BJ (cell line): Measurements from ENCODE around the gene OPRL1. TPM values are rescaled to one million over a fixed set of nuclear protein-coding genes. Genes with fewer than 3 reads are reported as not detected.

Source experiments
- CTCF ChIA-PET: fragments of 350-600 bp; formaldehyde crosslinking; extraction: SDS; loops from one replicate; lab custom pipeline; 2021; ENCODE audit warnings: antibody characterized with exemption, inconsistent platforms; lab: Yijun Ruan, JAX
- POLR2A ChIA-PET: fragments of 300-600 bp; sonication (Branson Sonifier 250); formaldehyde crosslinking; extraction: SDS; loops from one replicate; lab custom pipeline; 2021; ENCODE audit warnings: antibody characterized with exemption; lab: Charles Lee
- DNase-seq: peaks from one replicate; pipeline ENCODE4 v3.0.0-alpha.2; 2011; ENCODE audit warnings: low read depth
- H3K27me3 ChIP-seq: 2 replicates; pipeline ENCODE4 v1.6.0; 2011; ENCODE audit warnings: low read length; ENCODE audit not compliant: control insufficient read depth, insufficient read depth
- H3K36me3 ChIP-seq: 2 replicates; pipeline ENCODE4 v1.5.1; 2011; ENCODE audit warnings: low read length; ENCODE audit not compliant: control insufficient read depth, insufficient read depth
- H3K4me3 ChIP-seq: 2 replicates; pipeline ENCODE4 v1.5.1; 2011; ENCODE audit warnings: low read depth, mild to moderate bottlenecking, control low read depth, low read length
- polyA plus RNA-seq: library from polyadenylated mRNA; depleted of rRNA; stranded (reverse); fragments of >200 nt; gene quantifications from 2 replicates; pipeline ENCODE4 v1.2.3, GENCODE V29; 2011
- TF ChIP-seq, protein P1 (sequence below): IDR thresholded peaks from 2 replicates; pipeline ENCODE4 v1.5.1; 2011; ENCODE audit warnings: low read depth, mild to moderate bottlenecking, control low read depth, inconsistent platforms, low read length, moderate library complexity; ENCODE audit not compliant: insufficient read depth

The OPRL1 gene
- polyA plus RNA-seq, 1 experiment = 0.97 TPM

DNA sequence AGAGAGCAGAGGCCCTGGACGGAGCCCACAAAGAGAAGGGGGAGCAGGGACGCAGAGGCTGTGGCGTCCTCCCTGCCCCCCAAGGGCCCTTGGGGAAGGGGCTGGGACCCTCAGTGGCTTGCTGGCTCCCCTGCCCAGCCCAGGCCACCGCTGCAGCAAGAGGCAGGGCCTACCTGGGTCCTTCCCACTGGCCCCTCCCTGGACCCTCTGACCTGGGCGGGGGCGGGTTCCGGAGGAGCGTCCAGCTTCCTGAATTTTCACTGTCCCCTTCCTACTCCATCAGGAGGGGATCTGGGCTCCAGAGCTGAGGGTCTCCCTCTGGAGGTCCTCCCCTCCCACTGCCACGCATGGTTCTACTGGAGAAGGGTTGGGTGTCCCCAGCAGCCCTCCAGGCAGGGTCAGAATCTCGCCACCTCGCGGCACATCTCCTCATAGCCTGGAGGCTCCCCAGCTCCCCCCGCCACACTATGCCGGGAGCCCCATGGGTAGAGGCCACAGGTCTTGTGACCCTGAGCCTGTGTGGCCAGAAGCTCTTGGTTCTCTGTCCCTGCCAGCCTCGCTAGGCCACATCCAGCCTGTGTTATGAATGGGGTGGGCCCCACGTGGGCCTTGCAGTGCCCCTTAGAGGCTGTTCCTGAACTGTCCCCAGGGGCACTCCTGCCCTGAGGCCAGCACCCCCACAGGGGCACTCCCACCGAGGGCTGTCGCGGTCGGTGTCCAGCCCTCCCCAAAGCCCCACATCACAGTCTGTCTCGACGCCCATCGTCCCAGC, 29.4 kb upstream of the OPRL1 start:
- CTCF ChIA-PET = interaction anchor here (0.6 to 1.8 kb wide), 4 partner anchors 9 to 512 kb away, joined by 3 to 4 read pairs (median 4); partner anchors contain the start of gene LKAAEAR1

DNA sequence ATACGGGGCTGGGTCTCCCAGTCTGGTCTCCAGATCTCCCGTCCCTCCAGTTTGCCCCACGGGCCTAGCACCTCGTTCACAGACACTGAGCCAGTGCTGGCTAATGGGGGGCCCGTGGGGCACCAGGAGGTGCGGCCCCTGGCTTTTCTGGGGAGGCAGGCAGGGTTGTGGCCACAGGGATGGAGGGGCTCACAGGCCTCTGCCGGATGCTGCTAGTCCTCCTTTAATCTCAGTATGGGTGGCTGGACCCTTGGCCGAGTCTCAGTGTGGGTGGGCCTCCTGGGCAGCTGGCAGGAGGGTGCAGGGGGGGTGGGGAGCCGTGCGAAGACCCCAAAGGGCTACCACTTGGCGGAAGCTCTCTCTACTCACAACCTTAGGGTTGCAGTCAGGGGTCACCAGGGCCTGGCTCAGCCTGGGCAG, 28.8 kb upstream of the OPRL1 start:
- TF ChIP-seq, protein P1, sequence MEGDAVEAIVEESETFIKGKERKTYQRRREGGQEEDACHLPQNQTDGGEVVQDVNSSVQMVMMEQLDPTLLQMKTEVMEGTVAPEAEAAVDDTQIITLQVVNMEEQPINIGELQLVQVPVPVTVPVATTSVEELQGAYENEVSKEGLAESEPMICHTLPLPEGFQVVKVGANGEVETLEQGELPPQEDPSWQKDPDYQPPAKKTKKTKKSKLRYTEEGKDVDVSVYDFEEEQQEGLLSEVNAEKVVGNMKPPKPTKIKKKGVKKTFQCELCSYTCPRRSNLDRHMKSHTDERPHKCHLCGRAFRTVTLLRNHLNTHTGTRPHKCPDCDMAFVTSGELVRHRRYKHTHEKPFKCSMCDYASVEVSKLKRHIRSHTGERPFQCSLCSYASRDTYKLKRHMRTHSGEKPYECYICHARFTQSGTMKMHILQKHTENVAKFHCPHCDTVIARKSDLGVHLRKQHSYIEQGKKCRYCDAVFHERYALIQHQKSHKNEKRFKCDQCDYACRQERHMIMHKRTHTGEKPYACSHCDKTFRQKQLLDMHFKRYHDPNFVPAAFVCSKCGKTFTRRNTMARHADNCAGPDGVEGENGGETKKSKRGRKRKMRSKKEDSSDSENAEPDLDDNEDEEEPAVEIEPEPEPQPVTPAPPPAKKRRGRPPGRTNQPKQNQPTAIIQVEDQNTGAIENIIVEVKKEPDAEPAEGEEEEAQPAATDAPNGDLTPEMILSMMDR = no peak
- H3K27me3 ChIP-seq = peaks cover 26% of the 10 kb centered on the region
- POLR2A ChIA-PET = no interaction called here
- DNase-seq = no peak
- CTCF ChIA-PET = interaction anchor here (1.2 to 1.8 kb wide), 2 partner anchors 9 to 33 kb away, joined by 3 to 4 read pairs; partner anchors contain the start of gene LKAAEAR1
- no peaks in the 10 kb centered on the region for H3K36me3 ChIP-seq
- no peak overlapping the region for H3K4me3 ChIP-seq

More for the DNA sequence above, 29.4 kb upstream of the OPRL1 start:
- no peak overlapping the region for H3K4me3 ChIP-seq
- POLR2A ChIA-PET = no interaction called here
- DNase-seq = no peak
- H3K27me3 ChIP-seq = peaks cover 31% of the 10 kb centered on the region
- TF ChIP-seq, protein P1 = no peak
- H3K36me3 ChIP-seq = no peaks in the 10 kb centered on the region

DNA sequence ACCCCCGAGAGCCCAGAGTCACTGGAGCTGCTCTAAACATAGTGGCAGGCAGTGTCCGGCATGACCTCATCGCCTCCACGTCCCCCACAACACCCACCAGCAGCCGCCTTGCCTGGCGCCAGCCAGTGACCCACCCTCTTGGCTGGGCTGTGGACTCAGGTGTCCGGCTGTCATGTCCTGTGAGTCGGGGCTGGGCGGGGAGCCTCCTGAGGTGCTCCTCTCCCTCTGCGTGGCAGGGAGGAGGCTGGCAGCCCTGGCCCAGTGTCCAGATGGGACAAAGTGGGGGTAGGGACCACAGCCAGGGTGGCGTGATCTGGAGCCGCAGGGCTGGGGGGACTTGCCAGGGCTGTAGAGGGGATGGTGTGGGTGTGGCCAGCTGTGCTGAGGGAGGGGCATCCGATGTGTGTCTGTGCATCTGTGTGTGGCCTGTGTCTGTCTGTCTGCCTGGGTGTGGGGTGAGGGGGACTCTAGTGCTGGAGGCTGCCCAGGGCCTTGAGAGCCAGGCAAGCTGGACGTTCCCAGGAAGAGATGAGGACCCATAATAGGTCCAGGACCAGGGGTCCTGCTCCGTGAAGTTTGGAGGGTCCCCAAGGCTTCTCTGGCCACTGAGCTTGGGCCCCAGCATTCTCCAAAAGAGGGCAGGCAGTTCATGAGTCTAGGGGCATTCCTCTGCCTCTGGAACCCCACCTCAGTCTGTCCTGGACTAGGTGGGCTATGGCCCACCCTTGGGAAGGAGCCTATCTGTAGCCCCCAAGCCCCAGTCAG, 28.1 kb upstream of the OPRL1 start:
- TF ChIP-seq, protein P1 = no peak
- Histone ChIP-seq H3K27me3 (peaks cover 23% of the 10 kb centered on the region), H3K36me3 (no peaks in the 10 kb centered on the region), H3K4me3 (no peak overlapping the region)
- CTCF ChIA-PET = interaction anchor here (0.6 to 8.0 kb wide), 2 partner anchors 12 to 18 kb away, joined by 3 to 76 read pairs; no protein-coding TSS in a partner anchor
- DNase-seq = no peak
- POLR2A ChIA-PET = no interaction called here

DNA sequence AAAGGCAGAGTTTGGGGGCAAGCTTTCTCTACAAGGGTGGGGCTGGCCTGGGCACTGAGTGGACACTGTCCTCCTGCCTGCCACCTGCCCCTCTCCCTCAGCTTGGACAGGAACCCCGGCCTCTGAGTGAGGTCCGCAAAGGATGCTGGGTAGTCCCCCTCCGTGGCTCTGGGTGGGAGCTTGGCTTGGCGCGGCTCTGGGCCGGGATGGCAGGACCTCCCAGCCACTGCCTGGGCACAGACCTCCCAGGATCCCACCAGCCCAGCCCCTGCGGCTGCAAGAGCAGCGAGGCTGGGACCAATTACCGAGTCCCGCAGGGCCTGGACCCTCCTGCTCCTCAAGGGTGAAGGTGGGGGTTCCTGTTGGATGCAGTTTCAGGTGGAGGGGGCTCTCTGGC, 27.6 kb upstream of the OPRL1 start:
- Histone ChIP-seq H3K4me3 (no peak overlapping the region), H3K27me3 (peaks cover 19% of the 10 kb centered on the region), H3K36me3 (no peaks in the 10 kb centered on the region)
- TF ChIP-seq, protein P1 = no peak
- POLR2A ChIA-PET = no interaction called here
- CTCF ChIA-PET = interaction anchor here (0.6 to 8.0 kb wide), 4 partner anchors 8 to 18 kb away, joined by 3 to 76 read pairs (median 6); partner anchors contain the start of gene TCEA2
- DNase-seq = no peak
